Ascending aorta (tissue), 2 donors: ENCODE results near the gene STOX2. TPM values are rescaled to one million over a fixed set of nuclear protein-coding genes. Genes with fewer than 3 reads are reported as not detected.

Experiments used
- DNase-seq, 2 donors: peaks; one replicate each; pipeline ENCODE4 v3.0.0-alpha.2; 2019; ENCODE audit warnings: low spot score in 2 of 2
- H3K27ac ChIP-seq, 2 donors: fragments of 200-600 bp; sonication (generic); one replicate each; pipeline ENCODE4 v1.5.1; 2016 to 2017; ENCODE audit warnings: mild to moderate bottlenecking in 1 of 2
- H3K27me3 ChIP-seq: fragments of 200-600 bp; sonication (generic); one replicate; pipeline ENCODE4 v1.5.1; 2017
- H3K36me3 ChIP-seq, 2 donors: fragments of 200-600 bp; sonication (generic); one replicate each; pipeline ENCODE4 v1.5.1; 2016
- H3K4me1 ChIP-seq, 2 donors: fragments of 200-600 bp; sonication (generic); one replicate each; pipeline ENCODE4 v1.5.1; 2016 to 2017; ENCODE audit warnings: mild to moderate bottlenecking in 1 of 2
- H3K4me3 ChIP-seq, 2 donors: fragments of 200-600 bp; sonication (generic); one replicate each; pipeline ENCODE4 v1.5.1; 2016 to 2017; ENCODE audit warnings: mild to moderate bottlenecking in 1 of 2
- H3K9me3 ChIP-seq, 2 donors: fragments of 200-600 bp; sonication (generic); one replicate each; pipeline ENCODE4 v1.5.1; 2016
- intact Hi-C: fragments of 100-400 bp; cut with DNase I; formaldehyde crosslinking; loops from one replicate; pipeline ENCODE4 v1.15.1; 2023
- total RNA-seq: library from RNA; depleted of rRNA; stranded (reverse); fragments of >200 nt; gene quantifications from one replicate; pipeline ENCODE4 v1.1.0, GENCODE V29; 2016
- TF ChIP-seq, protein P1 (sequence below), 3 experiments: fragments of 200-600 bp in 2 of 3; fragments of 450-650 bp in 1 of 3; sonication (generic) in 2 of 3; IDR thresholded peaks; one replicate each; pipeline ENCODE4 v1.5.1; 2016 to 2019; ENCODE audit warnings: antibody characterized with exemption in 3 of 3, mild to moderate bottlenecking in 1 of 3, moderate library complexity in 1 of 3

The STOX2 gene
- total RNA-seq, 1 donor from 2014 or later, result 41.7 TPM

DNA sequence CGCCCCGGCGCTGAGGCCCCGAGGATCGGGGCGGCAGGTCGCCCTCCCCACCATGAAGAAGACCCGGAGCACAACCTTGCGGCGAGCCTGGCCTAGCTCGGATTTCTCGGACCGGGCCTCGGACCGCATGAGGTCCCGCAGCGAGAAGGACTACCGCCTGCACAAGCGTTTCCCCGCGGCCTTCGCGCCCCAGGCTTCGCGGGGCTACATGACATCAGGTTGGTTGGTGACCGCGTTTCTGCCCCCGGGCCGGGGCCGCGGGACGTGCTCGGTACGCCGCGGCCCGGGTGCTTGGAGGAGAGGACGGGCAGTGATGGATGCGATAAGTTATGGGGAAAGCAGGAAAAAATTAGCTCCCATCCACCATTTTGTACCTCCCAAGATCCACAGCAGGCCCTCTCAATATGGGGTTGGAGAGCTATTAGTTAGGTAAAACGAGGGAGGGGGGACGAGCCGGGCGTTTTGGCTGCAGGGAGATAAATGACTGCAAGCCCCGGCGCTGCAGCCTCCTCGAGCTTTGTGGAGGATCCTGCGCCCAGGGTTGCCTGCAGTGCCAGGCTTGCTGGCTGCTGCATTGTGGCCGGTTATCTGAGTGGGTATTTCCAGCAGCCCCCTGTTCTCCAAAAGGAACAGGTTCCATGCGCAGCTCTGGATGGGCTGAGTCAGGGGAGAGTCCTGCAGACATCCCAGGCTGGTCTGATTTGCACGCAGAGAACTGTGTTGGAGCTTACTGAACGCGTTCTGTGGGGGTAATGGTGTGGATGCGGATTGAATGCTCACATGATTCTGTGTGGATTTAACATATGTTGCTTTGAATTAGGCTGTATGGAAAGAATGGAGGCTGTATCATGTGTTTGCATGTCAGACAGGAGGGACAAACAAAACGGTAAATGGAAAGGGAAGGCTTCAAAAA lies 1.9 kb downstream of the STOX2 start:
- intact Hi-C loops, result loop anchor here (5.0 kb wide), 1 partner anchor 80 kb away; no protein-coding TSS in a partner anchor
- DNase-seq, result no peak
- Histone ChIP-seq H3K4me1 (no peaks in the 10 kb centered on the region), H3K36me3 (no peaks in the 10 kb centered on the region), H3K27ac (no peak overlapping the region), H3K27me3 (no peaks in the 10 kb centered on the region), H3K9me3 (no peaks in the 10 kb centered on the region), H3K4me3 (peak overlapping the region; percentile 58 to 76)
- TF ChIP-seq, protein P1, sequence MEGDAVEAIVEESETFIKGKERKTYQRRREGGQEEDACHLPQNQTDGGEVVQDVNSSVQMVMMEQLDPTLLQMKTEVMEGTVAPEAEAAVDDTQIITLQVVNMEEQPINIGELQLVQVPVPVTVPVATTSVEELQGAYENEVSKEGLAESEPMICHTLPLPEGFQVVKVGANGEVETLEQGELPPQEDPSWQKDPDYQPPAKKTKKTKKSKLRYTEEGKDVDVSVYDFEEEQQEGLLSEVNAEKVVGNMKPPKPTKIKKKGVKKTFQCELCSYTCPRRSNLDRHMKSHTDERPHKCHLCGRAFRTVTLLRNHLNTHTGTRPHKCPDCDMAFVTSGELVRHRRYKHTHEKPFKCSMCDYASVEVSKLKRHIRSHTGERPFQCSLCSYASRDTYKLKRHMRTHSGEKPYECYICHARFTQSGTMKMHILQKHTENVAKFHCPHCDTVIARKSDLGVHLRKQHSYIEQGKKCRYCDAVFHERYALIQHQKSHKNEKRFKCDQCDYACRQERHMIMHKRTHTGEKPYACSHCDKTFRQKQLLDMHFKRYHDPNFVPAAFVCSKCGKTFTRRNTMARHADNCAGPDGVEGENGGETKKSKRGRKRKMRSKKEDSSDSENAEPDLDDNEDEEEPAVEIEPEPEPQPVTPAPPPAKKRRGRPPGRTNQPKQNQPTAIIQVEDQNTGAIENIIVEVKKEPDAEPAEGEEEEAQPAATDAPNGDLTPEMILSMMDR (IDR thresholded peaks at IDR 0.05), result no peak

DNA sequence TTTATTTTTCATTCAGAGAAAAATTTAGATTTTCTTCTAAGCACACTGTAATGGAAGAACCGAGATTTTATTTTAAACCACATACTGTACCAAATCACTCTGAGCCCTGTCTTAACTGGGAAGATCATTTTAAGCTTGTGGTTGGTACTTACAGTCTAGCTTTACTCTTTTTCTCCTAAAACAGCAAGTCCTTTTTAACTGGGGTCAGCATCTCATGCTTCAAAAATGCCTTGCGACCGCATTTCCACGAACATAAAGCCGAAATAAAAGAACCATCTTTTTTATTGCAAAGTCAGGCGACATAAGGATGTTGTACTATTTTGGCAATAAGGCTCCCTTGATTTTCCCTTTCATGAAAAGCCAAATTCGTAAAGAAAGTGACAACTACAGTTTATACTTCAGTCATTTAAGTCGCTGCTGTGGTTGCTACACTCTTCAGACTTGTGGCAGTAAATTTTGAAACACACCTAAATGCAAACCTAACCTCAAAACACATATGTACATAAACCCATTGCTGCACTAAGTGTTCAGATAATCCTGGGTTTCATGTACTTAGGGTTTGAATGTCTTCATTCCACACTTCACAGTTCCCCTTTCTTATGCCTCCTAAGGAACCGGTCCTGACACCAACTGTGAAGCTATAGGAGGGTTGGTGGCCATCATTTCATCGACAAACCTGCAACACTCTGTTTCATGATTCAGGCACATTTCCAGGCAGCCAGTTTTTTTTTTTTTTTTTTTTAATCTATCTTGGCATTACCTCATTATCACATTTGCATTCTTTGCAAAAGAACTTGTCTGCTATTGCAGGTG lies 3.0 kb downstream of the STOX2 start:
- TF ChIP-seq, protein P1 (IDR thresholded peaks at IDR 0.05), result no peak
- no peaks in the 10 kb centered on the region for H3K4me1 ChIP-seq
- DNase-seq, result no peak
- no peaks in the 10 kb centered on the region for H3K27me3 ChIP-seq
- no peak overlapping the region for H3K27ac ChIP-seq
- no peaks in the 10 kb centered on the region for H3K9me3 ChIP-seq
- H3K4me3 ChIP-seq, result peak overlapping the region in 1 of 2 donors; percentile 76
- H3K36me3 ChIP-seq, result no peaks in the 10 kb centered on the region
- intact Hi-C loops, result loop anchor here (5.0 kb wide), 1 partner anchor 79 kb away; no protein-coding TSS in a partner anchor

DNA sequence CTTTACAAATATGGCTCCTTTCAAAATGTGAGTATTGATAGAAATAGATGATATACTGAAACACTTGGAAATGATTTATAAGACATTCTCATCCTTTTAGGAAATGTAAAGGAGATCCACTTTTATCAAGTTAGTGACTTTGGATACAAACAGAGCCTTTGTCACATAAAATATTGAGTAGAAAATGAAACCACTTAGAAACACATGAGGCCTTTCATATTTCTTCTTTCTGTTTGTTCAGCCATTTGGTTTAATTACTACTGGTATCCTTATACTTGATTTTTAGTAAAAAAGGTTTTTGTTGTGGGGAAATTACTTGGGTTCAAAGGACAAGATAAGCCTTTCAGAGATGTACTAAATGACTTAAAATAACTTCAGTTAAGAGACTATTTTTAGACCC lies 4.1 kb downstream of the STOX2 start:
- Histone ChIP-seq H3K4me1 (no peaks in the 10 kb centered on the region), H3K9me3 (no peaks in the 10 kb centered on the region), H3K27me3 (no peaks in the 10 kb centered on the region), H3K27ac (no peak overlapping the region), H3K4me3 (no peak overlapping the region), H3K36me3 (no peaks in the 10 kb centered on the region)
- DNase-seq, result no peak
- TF ChIP-seq, protein P1 (IDR thresholded peaks at IDR 0.05), result no peak
- intact Hi-C loops, result loop anchor here (5.0 kb wide), 1 partner anchor 78 kb away; no protein-coding TSS in a partner anchor

DNA sequence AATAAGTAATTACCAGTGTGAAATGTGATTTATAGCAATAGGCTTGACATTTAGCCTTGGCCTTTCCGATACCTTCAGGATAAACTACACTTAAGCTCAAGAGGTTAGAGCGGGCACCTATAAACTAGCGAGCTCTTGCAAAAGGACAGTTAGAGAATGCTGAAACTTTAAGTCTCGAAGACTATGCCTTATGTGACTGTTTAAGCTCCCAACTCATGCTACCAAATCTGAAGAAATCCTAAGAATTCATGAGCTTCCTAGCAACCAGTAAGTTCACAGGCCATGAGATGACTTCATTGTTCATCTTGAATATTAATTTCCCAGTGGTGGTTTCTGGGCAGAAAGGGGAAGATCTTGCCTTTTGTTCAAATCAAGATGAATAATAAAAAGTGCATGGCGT lies 4.7 kb downstream of the STOX2 start:
- no peak for DNase-seq

DNA sequence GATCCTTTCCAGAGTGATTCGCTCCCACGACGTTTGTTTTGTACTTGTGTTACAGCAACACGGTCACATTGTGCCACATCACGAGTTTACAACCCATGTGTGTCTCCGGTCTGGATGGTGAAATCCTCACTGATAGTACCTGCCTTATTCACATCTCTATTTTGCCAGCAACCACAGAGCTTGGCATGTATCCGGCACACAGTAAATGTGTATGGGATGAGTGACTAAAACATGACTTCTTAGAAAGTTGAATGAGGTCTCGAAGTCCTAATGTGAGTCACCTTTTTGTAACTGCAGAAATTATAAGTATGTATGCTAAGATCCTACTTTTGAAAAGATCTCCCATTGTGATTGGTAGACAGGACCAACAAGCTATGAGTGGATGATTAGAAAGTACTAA lies 7.5 kb downstream of the STOX2 start:
- Histone ChIP-seq H3K4me1 (no peaks in the 10 kb centered on the region), H3K27me3 (no peaks in the 10 kb centered on the region), H3K27ac (no peak overlapping the region), H3K9me3 (no peaks in the 10 kb centered on the region), H3K4me3 (no peak overlapping the region), H3K36me3 (no peaks in the 10 kb centered on the region)
- TF ChIP-seq, protein P1 (IDR thresholded peaks at IDR 0.05), result no peak
- no peak for DNase-seq
- intact Hi-C loops, result no loop called here

More for the DNA sequence above, 4.7 kb downstream of the STOX2 start:
- no peaks in the 10 kb centered on the region for H3K9me3 ChIP-seq
- H3K4me3 ChIP-seq, result no peak overlapping the region
- intact Hi-C loops, result loop anchor here (5.0 kb wide), 1 partner anchor 78 kb away; no protein-coding TSS in a partner anchor
- H3K27ac ChIP-seq, result no peak overlapping the region
- TF ChIP-seq, protein P1 (IDR thresholded peaks at IDR 0.05), result no peak
- no peaks in the 10 kb centered on the region for H3K27me3 ChIP-seq
- H3K36me3 ChIP-seq, result no peaks in the 10 kb centered on the region
- H3K4me1 ChIP-seq, result no peaks in the 10 kb centered on the region
